Tibial nerve (tissue), 4 donors: ENCODE measurements around the gene TMEM259. TPM values are rescaled to one million over a fixed set of nuclear protein-coding genes. Genes with fewer than 3 reads are reported as not detected.

Experiments
- DNase-seq, 2 donors: peaks; one replicate each; pipeline ENCODE4 v3.0.0-alpha.2; 2019; ENCODE audit warnings: low spot score in 2 of 2
- H3K27ac ChIP-seq, 4 donors: fragments of 200-600 bp; sonication (generic) in 3 of 4; one replicate each; pipeline ENCODE4 v1.5.1; 2017 to 2019; ENCODE audit warnings: mild to moderate bottlenecking in 1 of 4
- H3K27me3 ChIP-seq, 2 donors: fragments of 200-600 bp; sonication (generic) in 1 of 2; one replicate each; pipeline versions ENCODE4 v1.5.1 to v1.6.0; 2017 to 2019
- H3K36me3 ChIP-seq, 3 donors: fragments of 200-600 bp; sonication (generic); one replicate each; pipeline ENCODE4 v1.5.1; 2018 to 2019
- H3K4me1 ChIP-seq, 4 donors: fragments of 200-600 bp; sonication (generic) in 3 of 4; one replicate each; pipeline ENCODE4 v1.5.1; 2017 to 2019
- H3K4me3 ChIP-seq, 4 donors: fragments of 200-600 bp; sonication (generic) in 3 of 4; one replicate each; pipeline ENCODE4 v1.5.1; 2017 to 2019; ENCODE audit warnings: mild to moderate bottlenecking in 1 of 4, moderate library complexity in 1 of 4
- H3K9me3 ChIP-seq, 4 donors: fragments of 200-600 bp; sonication (generic) in 3 of 4; one replicate each; pipeline ENCODE4 v1.5.1; 2017 to 2019
- CTCF ChIP-seq, 5 experiments: fragments of 200-600 bp in 3 of 5; fragments of 450-650 bp in 2 of 5; sonication (generic) in 3 of 5; IDR thresholded peaks; one replicate each; pipeline ENCODE4 v1.5.1; 2016 to 2019; ENCODE audit warnings: antibody characterized with exemption in 5 of 5, mild to moderate bottlenecking in 3 of 5, moderate library complexity in 2 of 5
- EP300 ChIP-seq, 2 donors: sonication (generic); formaldehyde crosslinking; IDR thresholded peaks; one replicate each; pipeline ENCODE4 v1.6.1; 2017; ENCODE audit warnings: antibody characterized with exemption in 2 of 2, mild to moderate bottlenecking in 1 of 2
- POLR2A ChIP-seq, 2 donors: fragments of 450-650 bp; IDR thresholded peaks; one replicate each; pipeline ENCODE4 v1.6.1; 2017; ENCODE audit warnings: antibody characterized with exemption in 2 of 2, mild to moderate bottlenecking in 2 of 2, moderate library complexity in 2 of 2
- WGBS, 2 donors: methylation state at CpG; one replicate each; pipeline ENCODE4 v1.1.5; 2018; 5-methylcytosine and 5-hydroxymethylcytosine counted together
- total RNA-seq, 4 donors: library from RNA; depleted of rRNA; stranded (reverse); fragments of >200 nt; gene quantifications; one replicate each; pipeline ENCODE4 v1.1.0, GENCODE V29; 2016

The TMEM259 gene
- total RNA-seq, 4 donors from 2014 or later = 229 to 459 (median 325) TPM

GRCh38 chr19:1064661-1065605 is 44.0 kb upstream of the TMEM259 start:
- peak in 1 of 2 donors; percentile 53 for DNase-seq
- TF ChIP-seq POLR2A (IDR thresholded peaks at IDR 0.05) (no peak), EP300 (IDR thresholded peaks at IDR 0.05) (no peak), CTCF (IDR thresholded peaks at IDR 0.05) (peak; percentile 64 to 86 (median 78))
- Histone ChIP-seq H3K4me3 (no peak overlapping the region), H3K4me1 (peaks cover 0 to 46% (median 17%) of the 10 kb centered on the region in 4 donors), H3K27me3 (peaks cover under 1 to 47% of the 10 kb centered on the region in 2 donors), H3K27ac (no peak overlapping the region), H3K36me3 (no peaks in the 10 kb centered on the region), H3K9me3 (peaks cover 0 to 14% (median 0%) of the 10 kb centered on the region in 4 donors)
- WGBS, 2 donors = 10 to 14% methylated on average over 32 to 56 of the region's 60 CpGs

- Histone ChIP-seq H3K4me3 (no peak overlapping the region), H3K27ac (no peak overlapping the region), H3K4me1 (peaks cover 0 to 38% (median 17%) of the 10 kb centered on the region in 4 donors), H3K27me3 (peaks cover 0 to 39% of the 10 kb centered on the region in 2 donors), H3K9me3 (peaks cover 0 to 22% (median 0%) of the 10 kb centered on the region in 4 donors), H3K36me3 (peaks cover 0 to 5% (median 0%) of the 10 kb centered on the region in 3 donors)
- DNase-seq = no peak
- TF ChIP-seq POLR2A (IDR thresholded peaks at IDR 0.05) (no peak), EP300 (IDR thresholded peaks at IDR 0.05) (no peak), CTCF (IDR thresholded peaks at IDR 0.05) (no peak)
- WGBS, 2 donors = 71 to 82% methylated on average over 36 to 37 of the region's 37 CpGs
These were observed 43.2 kb upstream of the TMEM259 start for GRCh38 chr19:1063909-1064660.

- Histone ChIP-seq H3K27me3 (peaks cover 0 to 31% of the 10 kb centered on the region in 2 donors), H3K4me1 (peaks cover 0 to 35% (median 17%) of the 10 kb centered on the region in 4 donors), H3K36me3 (peaks cover 0 to 13% (median 0%) of the 10 kb centered on the region in 3 donors), H3K9me3 (peaks cover 0 to 30% (median 2%) of the 10 kb centered on the region in 4 donors), H3K27ac (no peak overlapping the region), H3K4me3 (no peak overlapping the region)
- no peak for DNase-seq
- WGBS, 2 donors = 73 to 90% methylated on average over 24 to 26 of the region's 37 CpGs
- TF ChIP-seq CTCF (IDR thresholded peaks at IDR 0.05) (no peak), EP300 (IDR thresholded peaks at IDR 0.05) (no peak), POLR2A (IDR thresholded peaks at IDR 0.05) (no peak)
These were observed 42.3 kb upstream of the TMEM259 start for GRCh38 chr19:1063030-1063908.

GRCh38 chr19:1062387-1063029 is 41.6 kb upstream of the TMEM259 start:
- Histone ChIP-seq H3K36me3 (peaks cover 0 to 20% (median 0%) of the 10 kb centered on the region in 3 donors), H3K9me3 (peaks cover 0 to 38% (median 8%) of the 10 kb centered on the region in 4 donors), H3K4me1 (peaks cover 0 to 34% (median 16%) of the 10 kb centered on the region in 4 donors), H3K27me3 (peaks cover 0 to 23% of the 10 kb centered on the region in 2 donors), H3K27ac (no peak overlapping the region), H3K4me3 (no peak overlapping the region)
- no peak for TF ChIP-seq POLR2A (IDR thresholded peaks at IDR 0.05)
- TF ChIP-seq EP300 (IDR thresholded peaks at IDR 0.05) = no peak
- no peak for TF ChIP-seq CTCF (IDR thresholded peaks at IDR 0.05)
- WGBS, 2 donors = 82 to 87% methylated on average over 17 of the region's 17 CpGs
- no peak for DNase-seq
